Neural crest cell (in vitro differentiated cells): Measurements from ENCODE around the gene AIFM2. TPM values are rescaled to one million over a fixed set of nuclear protein-coding genes. Genes with fewer than 3 reads are reported as not detected.
A peak's percentile ranks its signal among the peaks of the same experiment; 100 is the strongest.

Source experiments
- DNase-seq: peaks from one replicate; pipeline ENCODE4 v3.0.0; 2021; ENCODE audit warnings: low read depth, mixed read lengths, low spot score
- H3K27ac Mint-ChIP-seq: one replicate; pipeline ENCODE4 v1.8.0; 2021; ENCODE audit warnings: mild to moderate bottlenecking, mixed read lengths; ENCODE audit not compliant: unreplicated experiment
- H3K27me3 Mint-ChIP-seq: 2 replicates; pipeline ENCODE4 v1.8.0; 2021; ENCODE audit warnings: low read depth, mild to moderate bottlenecking, mixed read lengths
- H3K36me3 Mint-ChIP-seq: 2 replicates; pipeline ENCODE4 v1.8.0; 2021; ENCODE audit warnings: low read depth, mild to moderate bottlenecking, mixed read lengths
- H3K4me1 Mint-ChIP-seq: 2 replicates; pipeline ENCODE4 v1.8.0; 2021; ENCODE audit warnings: mixed read lengths
- H3K4me3 Mint-ChIP-seq: one replicate; pipeline ENCODE4 v1.8.0; 2021; ENCODE audit warnings: mild to moderate bottlenecking, mixed read lengths
- H3K9me3 Mint-ChIP-seq: 2 replicates; pipeline ENCODE4 v1.8.0; 2021; ENCODE audit warnings: mixed read lengths
- CTCF ChIP-seq: fragments of 200-600 bp; sonication (generic); conservative IDR thresholded peaks from 2 replicates; pipeline ENCODE4 v1.5.0; 2021; ENCODE audit warnings: antibody characterized with exemption, mild to moderate bottlenecking
- total RNA-seq: library from RNA; stranded (reverse); gene quantifications from 2 replicates; pipeline ENCODE4 v1.2.1, GENCODE V29; 2021

AIFM2 gene
- total RNA-seq, 1 donor from 2014 or later = 2.8 TPM

- DNase-seq = peak; percentile 64
- peak; percentile 69 for TF ChIP-seq CTCF
- H3K36me3 Mint-ChIP-seq = peaks cover 3% of the 10 kb centered on the region
Measured at GRCh38 chr10:70145666-70146488, 13.3 kb upstream of the AIFM2 start.

GRCh38 chr10:70145166-70145665 lies 12.6 kb upstream of the AIFM2 start:
- Mint-ChIP-seq H3K36me3 (peaks cover 2% of the 10 kb centered on the region), H3K27me3 (peaks cover 5% of the 10 kb centered on the region), H3K27ac (no peak overlapping the region), H3K4me3 (peak overlapping the region; percentile 70), H3K4me1 (peaks cover 20% of the 10 kb centered on the region), H3K9me3 (no peaks in the 10 kb centered on the region)
- no peak for DNase-seq
- no peak for TF ChIP-seq CTCF

More at GRCh38 chr10:70145666-70146488, 13.3 kb upstream of the AIFM2 start:
- peaks cover 20% of the 10 kb centered on the region for H3K4me1 Mint-ChIP-seq
- H3K4me3 Mint-ChIP-seq = peak overlapping the region; percentile 90
- H3K27ac Mint-ChIP-seq = peak overlapping the region; percentile 89
- no peaks in the 10 kb centered on the region for H3K9me3 Mint-ChIP-seq
- peaks cover 5% of the 10 kb centered on the region for H3K27me3 Mint-ChIP-seq

GRCh38 chr10:70144372-70145110 lies 11.9 kb upstream of the AIFM2 start:
- no peak for DNase-seq
- no peak for TF ChIP-seq CTCF
- Mint-ChIP-seq H3K27me3 (peaks cover 5% of the 10 kb centered on the region), H3K27ac (no peak overlapping the region), H3K36me3 (peaks cover 3% of the 10 kb centered on the region), H3K4me1 (peaks cover 20% of the 10 kb centered on the region), H3K4me3 (peak overlapping the region; percentile 70), H3K9me3 (no peaks in the 10 kb centered on the region)

GRCh38 chr10:70142555-70142954 lies 9.9 kb upstream of the AIFM2 start:
- no peak for TF ChIP-seq CTCF
- peaks cover 5% of the 10 kb centered on the region for H3K27me3 Mint-ChIP-seq
- H3K27ac Mint-ChIP-seq = no peak overlapping the region
- peaks cover 16% of the 10 kb centered on the region for H3K4me1 Mint-ChIP-seq
- DNase-seq = no peak
- no peaks in the 10 kb centered on the region for H3K9me3 Mint-ChIP-seq
- H3K36me3 Mint-ChIP-seq = peaks cover 3% of the 10 kb centered on the region
- H3K4me3 Mint-ChIP-seq = no peak overlapping the region

- Mint-ChIP-seq H3K4me1 (peaks cover 4% of the 10 kb centered on the region), H3K4me3 (no peak overlapping the region), H3K27ac (no peak overlapping the region)
Measured at GRCh38 chr10:70140297-70140696, 7.7 kb upstream of the AIFM2 start.

More at GRCh38 chr10:70140297-70140696, 7.7 kb upstream of the AIFM2 start:
- DNase-seq = no peak
- peaks cover 5% of the 10 kb centered on the region for H3K27me3 Mint-ChIP-seq
- peaks cover 3% of the 10 kb centered on the region for H3K36me3 Mint-ChIP-seq
- no peaks in the 10 kb centered on the region for H3K9me3 Mint-ChIP-seq
- TF ChIP-seq CTCF = no peak
